ENCODE data around the gene DDX25.
"Not testable (repeated sequence)": the region's sequence is repeated elsewhere in the genome, so short reads cannot be mapped to it uniquely, and the experiment has no call there.

DDX25 gene

GRCh38 chr11:125910226-125910849, 6.0 kb downstream of the DDX25 start:
- DNase-seq = no peak

- not testable (repeated sequence) for DNase-seq
These were observed 10.3 kb downstream of the DDX25 start for GRCh38 chr11:125914601-125915000.

GRCh38 chr11:125916683-125917347, 12.5 kb downstream of the DDX25 start:
- DNase-seq = no peak

- no peak for DNase-seq
These were observed 14.0 kb downstream of the DDX25 start for GRCh38 chr11:125918140-125918840.

GRCh38 chr11:125921042-125921441, 16.7 kb downstream of the DDX25 start:
- DNase-seq = no peak

- DNase-seq = no peak
These were observed 17.8 kb downstream of the DDX25 start for GRCh38 chr11:125922156-125922555.

- peak; percentile 46 for DNase-seq
These were observed 18.8 kb downstream of the DDX25 start for GRCh38 chr11:125923012-125923579.

- DNase-seq = no peak
These were observed 19.3 kb downstream of the DDX25 start for GRCh38 chr11:125923633-125924032.

- no peak for DNase-seq
These were observed 20.2 kb downstream of the DDX25 start for GRCh38 chr11:125924384-125925007.

- DNase-seq = no peak
These were observed 21.0 kb downstream of the DDX25 start for GRCh38 chr11:125925247-125925740.

- DNase-seq = no peak
These were observed 21.5 kb downstream of the DDX25 start for GRCh38 chr11:125925804-125926203.

GRCh38 chr11:125926682-125927081, 22.4 kb downstream of the DDX25 start:
- DNase-seq = no peak

GRCh38 chr11:125929445-125930075, 25.3 kb downstream of the DDX25 start:
- DNase-seq = no peak

- no peak for DNase-seq
These were observed 25.8 kb downstream of the DDX25 start for GRCh38 chr11:125930076-125930450.

- no peak for DNase-seq
These were observed 26.8 kb downstream of the DDX25 start for GRCh38 chr11:125931116-125931515.

- no peak for DNase-seq
These were observed 27.4 kb downstream of the DDX25 start for GRCh38 chr11:125931668-125932067.

GRCh38 chr11:125932301-125932700, 28.0 kb downstream of the DDX25 start:
- no peak for DNase-seq

GRCh38 chr11:125933030-125933813, 28.9 kb downstream of the DDX25 start:
- no peak for DNase-seq

- no peak for DNase-seq
These were observed 30.2 kb downstream of the DDX25 start for GRCh38 chr11:125934473-125934872.

- no peak for DNase-seq
These were observed 30.7 kb downstream of the DDX25 start for GRCh38 chr11:125935056-125935455.

- no peak for DNase-seq
These were observed 31.4 kb downstream of the DDX25 start for GRCh38 chr11:125935618-125936199.

Measured in GF-D8 (cell line).